ENCODE measurements around the gene HNRNPL.

DNA sequence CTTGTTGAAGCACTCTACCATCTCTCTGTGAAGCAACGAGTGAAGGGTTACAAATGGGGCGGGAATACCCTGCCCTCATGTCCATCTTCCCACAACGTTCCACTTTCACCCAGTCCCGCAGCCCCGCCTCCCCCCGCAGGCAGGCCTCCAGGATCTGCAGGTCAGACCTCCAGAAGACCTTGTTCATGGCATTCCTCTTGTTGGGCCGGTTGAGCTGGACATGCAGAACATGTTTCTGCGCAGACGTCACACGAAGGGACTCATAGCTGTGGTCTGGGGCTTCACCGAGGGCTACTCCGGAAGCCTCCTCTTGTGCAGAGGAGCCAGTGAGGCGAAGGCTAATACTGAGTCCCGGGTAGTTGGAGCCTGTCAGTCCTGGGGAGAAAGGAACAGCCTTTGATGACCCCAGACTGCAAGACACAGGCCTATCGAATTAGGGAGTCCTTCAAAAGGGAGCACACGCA lies 18.6 kb downstream of the HNRNPL start:
- TF ChIP-seq, protein P1, sequence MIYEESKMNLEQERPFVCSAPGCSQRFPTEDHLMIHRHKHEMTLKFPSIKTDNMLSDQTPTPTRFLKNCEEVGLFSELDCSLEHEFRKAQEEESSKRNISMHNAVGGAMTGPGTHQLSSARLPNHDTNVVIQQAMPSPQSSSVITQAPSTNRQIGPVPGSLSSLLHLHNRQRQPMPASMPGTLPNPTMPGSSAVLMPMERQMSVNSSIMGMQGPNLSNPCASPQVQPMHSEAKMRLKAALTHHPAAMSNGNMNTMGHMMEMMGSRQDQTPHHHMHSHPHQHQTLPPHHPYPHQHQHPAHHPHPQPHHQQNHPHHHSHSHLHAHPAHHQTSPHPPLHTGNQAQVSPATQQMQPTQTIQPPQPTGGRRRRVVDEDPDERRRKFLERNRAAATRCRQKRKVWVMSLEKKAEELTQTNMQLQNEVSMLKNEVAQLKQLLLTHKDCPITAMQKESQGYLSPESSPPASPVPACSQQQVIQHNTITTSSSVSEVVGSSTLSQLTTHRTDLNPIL (CRISPR knock-in tag; IDR thresholded peaks at IDR 0.05; ENCODE audit: low read depth), result no peak
- TF ChIP-seq ZFP30 (CRISPR knock-in tag; IDR thresholded peaks at IDR 0.05) (no peak), ISL1 (CRISPR knock-in tag; IDR thresholded peaks at IDR 0.05) (no peak), ZNF70 (CRISPR knock-in tag; IDR thresholded peaks at IDR 0.05) (no peak), BACH2 (CRISPR knock-in tag; IDR thresholded peaks at IDR 0.05; ENCODE audit: borderline replicate concordance) (no peak), ZFP3 (CRISPR knock-in tag; IDR thresholded peaks at IDR 0.05) (no peak), RARB (CRISPR knock-in tag; IDR thresholded peaks at IDR 0.05) (no peak), SNAI2 (CRISPR knock-in tag; IDR thresholded peaks at IDR 0.05) (no peak), GLIS3 (CRISPR knock-in tag; IDR thresholded peaks at IDR 0.05) (no peak)
- TF ChIP-seq, protein P2, sequence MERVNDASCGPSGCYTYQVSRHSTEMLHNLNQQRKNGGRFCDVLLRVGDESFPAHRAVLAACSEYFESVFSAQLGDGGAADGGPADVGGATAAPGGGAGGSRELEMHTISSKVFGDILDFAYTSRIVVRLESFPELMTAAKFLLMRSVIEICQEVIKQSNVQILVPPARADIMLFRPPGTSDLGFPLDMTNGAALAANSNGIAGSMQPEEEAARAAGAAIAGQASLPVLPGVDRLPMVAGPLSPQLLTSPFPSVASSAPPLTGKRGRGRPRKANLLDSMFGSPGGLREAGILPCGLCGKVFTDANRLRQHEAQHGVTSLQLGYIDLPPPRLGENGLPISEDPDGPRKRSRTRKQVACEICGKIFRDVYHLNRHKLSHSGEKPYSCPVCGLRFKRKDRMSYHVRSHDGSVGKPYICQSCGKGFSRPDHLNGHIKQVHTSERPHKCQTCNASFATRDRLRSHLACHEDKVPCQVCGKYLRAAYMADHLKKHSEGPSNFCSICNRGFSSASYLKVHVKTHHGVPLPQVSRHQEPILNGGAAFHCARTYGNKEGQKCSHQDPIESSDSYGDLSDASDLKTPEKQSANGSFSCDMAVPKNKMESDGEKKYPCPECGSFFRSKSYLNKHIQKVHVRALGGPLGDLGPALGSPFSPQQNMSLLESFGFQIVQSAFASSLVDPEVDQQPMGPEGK (CRISPR knock-in tag; IDR thresholded peaks at IDR 0.05; ENCODE audit: borderline replicate concordance), result no peak
- TF ChIP-seq, protein P3, sequence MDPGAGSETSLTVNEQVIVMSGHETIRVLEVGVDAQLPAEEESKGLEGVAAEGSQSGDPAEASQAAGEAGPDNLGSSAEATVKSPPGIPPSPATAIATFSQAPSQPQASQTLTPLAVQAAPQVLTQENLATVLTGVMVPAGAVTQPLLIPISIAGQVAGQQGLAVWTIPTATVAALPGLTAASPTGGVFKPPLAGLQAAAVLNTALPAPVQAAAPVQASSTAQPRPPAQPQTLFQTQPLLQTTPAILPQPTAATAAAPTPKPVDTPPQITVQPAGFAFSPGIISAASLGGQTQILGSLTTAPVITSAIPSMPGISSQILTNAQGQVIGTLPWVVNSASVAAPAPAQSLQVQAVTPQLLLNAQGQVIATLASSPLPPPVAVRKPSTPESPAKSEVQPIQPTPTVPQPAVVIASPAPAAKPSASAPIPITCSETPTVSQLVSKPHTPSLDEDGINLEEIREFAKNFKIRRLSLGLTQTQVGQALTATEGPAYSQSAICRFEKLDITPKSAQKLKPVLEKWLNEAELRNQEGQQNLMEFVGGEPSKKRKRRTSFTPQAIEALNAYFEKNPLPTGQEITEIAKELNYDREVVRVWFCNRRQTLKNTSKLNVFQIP (CRISPR knock-in tag; IDR thresholded peaks at IDR 0.05; ENCODE audit: borderline replicate concordance, low read depth), result no peak
- TF ChIP-seq, protein P4, sequence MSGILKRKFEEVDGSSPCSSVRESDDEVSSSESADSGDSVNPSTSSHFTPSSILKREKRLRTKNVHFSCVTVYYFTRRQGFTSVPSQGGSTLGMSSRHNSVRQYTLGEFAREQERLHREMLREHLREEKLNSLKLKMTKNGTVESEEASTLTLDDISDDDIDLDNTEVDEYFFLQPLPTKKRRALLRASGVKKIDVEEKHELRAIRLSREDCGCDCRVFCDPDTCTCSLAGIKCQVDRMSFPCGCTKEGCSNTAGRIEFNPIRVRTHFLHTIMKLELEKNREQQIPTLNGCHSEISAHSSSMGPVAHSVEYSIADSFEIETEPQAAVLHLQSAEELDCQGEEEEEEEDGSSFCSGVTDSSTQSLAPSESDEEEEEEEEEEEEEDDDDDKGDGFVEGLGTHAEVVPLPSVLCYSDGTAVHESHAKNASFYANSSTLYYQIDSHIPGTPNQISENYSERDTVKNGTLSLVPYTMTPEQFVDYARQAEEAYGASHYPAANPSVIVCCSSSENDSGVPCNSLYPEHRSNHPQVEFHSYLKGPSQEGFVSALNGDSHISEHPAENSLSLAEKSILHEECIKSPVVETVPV (CRISPR knock-in tag; IDR thresholded peaks at IDR 0.05), result no peak

All from SK-N-SH treated with all-trans-retinoic acid at 6 μM for 48 hours (cell line).